ENCODE measurements around the gene MTA1.

DNA sequence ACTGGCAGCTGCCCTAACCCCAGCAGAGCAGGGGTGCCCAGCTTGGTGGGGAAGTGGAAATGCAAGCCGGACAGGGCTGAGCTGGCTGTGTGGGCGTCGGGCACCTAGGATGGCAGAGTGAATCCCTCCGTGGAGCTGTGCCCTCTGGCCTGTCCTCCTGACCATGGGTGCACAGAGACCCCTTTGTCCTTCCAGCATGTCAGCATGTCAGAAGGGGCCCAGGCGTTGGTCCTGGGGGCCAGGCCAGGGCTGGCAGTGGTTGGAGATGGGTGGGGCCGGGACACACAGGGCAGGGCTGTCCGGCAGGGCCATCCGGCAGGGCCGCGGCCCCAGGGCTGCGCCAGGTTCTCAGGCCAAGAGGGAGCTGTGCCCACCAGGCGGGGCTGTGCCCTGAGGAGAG lies 30.1 kb upstream of the MTA1 start:
- TF ChIP-seq POLR2A (IDR thresholded peaks at IDR 0.05; ENCODE audit: low read depth, low read length) (no peak), TAF1 (IDR thresholded peaks at IDR 0.05; ENCODE audit: borderline replicate concordance, low read depth, low read length) (no peak)
